LNCAP (cell line): ENCODE measurements around the gene HS1BP3.

Experiments
- CTCF ChIP-seq: fragments of 450-650 bp; IDR thresholded peaks from 2 replicates; pipeline ENCODE4 v1.5.1; 2017; ENCODE audit warnings: mild to moderate bottlenecking

Gene HS1BP3

GRCh38 chr2:20668871-20669475, 18.1 kb upstream of the HS1BP3 start:
- no peak for TF ChIP-seq CTCF

- no peak for TF ChIP-seq CTCF
Measured at GRCh38 chr2:20668451-20668850, 17.6 kb upstream of the HS1BP3 start.

- no peak for TF ChIP-seq CTCF
Measured at GRCh38 chr2:20667531-20668401, 16.9 kb upstream of the HS1BP3 start.

- TF ChIP-seq CTCF = no peak
Measured at GRCh38 chr2:20667151-20667530, 16.2 kb upstream of the HS1BP3 start.

GRCh38 chr2:20666304-20667150, 15.6 kb upstream of the HS1BP3 start, which contains the start of gene GDF7:
TSS of gene GDF7 (plus strand) at chr2:20667144. CDS start at chr2:20667240, 96 bp downstream.
- TF ChIP-seq CTCF = 0 out of 2 replicates have a peak, but pooled peaks have one; percentile 10

- TF ChIP-seq CTCF = no peak
Measured at GRCh38 chr2:20666005-20666303, 15.1 kb upstream of the HS1BP3 start.

- no peak for TF ChIP-seq CTCF
Measured at GRCh38 chr2:20665243-20666004, 14.5 kb upstream of the HS1BP3 start.
